Measurements from ENCODE around the gene INHBB.

The INHBB gene

GRCh38 chr2:120312076-120312475 lies 33.9 kb upstream of the INHBB start:
- no peak overlapping the region for H3K4me3 ChIP-seq (ENCODE audit: low read depth, low read length)
- no peak for TF ChIP-seq CTCF (conservative IDR thresholded peaks at IDR 0.05; ENCODE audit: low read depth, low read length)
- no peak for DNase-seq (ENCODE audit: low read depth)

- H3K4me3 ChIP-seq (ENCODE audit: low read depth, low read length) = peak overlapping the region; percentile 62
- peak; percentile 97 for TF ChIP-seq CTCF (conservative IDR thresholded peaks at IDR 0.05; ENCODE audit: low read depth, low read length)
- DNase-seq (ENCODE audit: low read depth) = peak; percentile 88
Measured at GRCh38 chr2:120312860-120313694, 32.9 kb upstream of the INHBB start.

- TF ChIP-seq CTCF (conservative IDR thresholded peaks at IDR 0.05; ENCODE audit: low read depth, low read length) = no peak
- DNase-seq (ENCODE audit: low read depth) = no peak
- H3K4me3 ChIP-seq (ENCODE audit: low read depth, low read length) = peak overlapping the region; percentile 62
Measured at GRCh38 chr2:120313695-120314615, 32.0 kb upstream of the INHBB start.

GRCh38 chr2:120314690-120315366 lies 31.1 kb upstream of the INHBB start:
- DNase-seq (ENCODE audit: low read depth) = no peak

GRCh38 chr2:120315367-120316033 lies 30.4 kb upstream of the INHBB start:
- H3K4me3 ChIP-seq (ENCODE audit: low read depth, low read length) = no peak overlapping the region

More at GRCh38 chr2:120314690-120315366, 31.1 kb upstream of the INHBB start:
- no peak for TF ChIP-seq CTCF (conservative IDR thresholded peaks at IDR 0.05; ENCODE audit: low read depth, low read length)
- H3K4me3 ChIP-seq (ENCODE audit: low read depth, low read length) = no peak overlapping the region

More at GRCh38 chr2:120315367-120316033, 30.4 kb upstream of the INHBB start:
- no peak for DNase-seq (ENCODE audit: low read depth)
- no peak for TF ChIP-seq CTCF (conservative IDR thresholded peaks at IDR 0.05; ENCODE audit: low read depth, low read length)

All from choroid plexus epithelial cell (primary cell).